ENCODE data around the gene RAPGEF2.
"Not testable (repeated sequence)": the region's sequence is repeated elsewhere in the genome, so short reads cannot be mapped to it uniquely, and the experiment has no call there.

Gene RAPGEF2

GRCh38 chr4:159102622-159103383, at the start of gene RAPGEF2:
RAPGEF2 (plus strand) TSS chr4:159103079; CDS start chr4:159104163, 1,084 bp downstream.
- peak; percentile 85 for DNase-seq

DNA sequence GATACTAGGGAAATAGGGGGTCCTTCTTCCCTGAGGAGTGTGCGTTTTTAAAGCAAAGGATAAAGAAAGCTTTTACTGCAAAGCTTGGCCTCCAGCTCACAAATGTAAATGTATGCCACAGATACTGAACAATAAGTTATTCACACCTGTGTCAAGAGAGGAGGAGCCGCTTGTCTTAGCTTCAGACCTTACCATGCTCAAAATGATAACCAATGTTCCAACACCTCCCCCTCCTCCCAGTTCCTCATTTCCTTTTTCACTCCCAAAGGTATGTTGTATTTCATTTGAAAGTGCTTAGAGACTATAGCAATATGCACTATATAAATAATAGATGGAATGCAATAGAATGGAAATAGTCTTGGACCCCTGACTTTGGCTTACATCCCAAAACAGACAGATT, 47.0 kb upstream of the RAPGEF2 start:
- DNase-seq = no peak

DNA sequence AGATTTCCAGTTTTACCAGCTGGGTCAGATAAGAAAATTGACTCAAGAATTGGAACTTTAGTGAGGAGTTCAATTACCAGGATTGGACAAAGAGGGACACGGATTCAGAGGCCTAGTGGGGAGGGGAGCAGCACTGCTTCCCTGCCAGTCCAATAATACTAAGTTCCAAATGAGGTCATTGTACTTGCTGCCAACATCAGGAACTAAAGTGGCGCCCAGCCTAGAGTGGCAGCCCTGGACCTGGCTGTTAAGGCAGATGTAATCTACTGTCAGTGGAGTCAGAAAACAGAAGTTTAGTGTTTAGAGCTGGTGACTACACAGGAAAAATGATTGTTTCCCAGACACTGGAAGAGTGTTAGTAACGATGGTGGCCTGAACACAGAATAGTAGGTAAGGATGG, 42.7 kb upstream of the RAPGEF2 start:
- no peak for DNase-seq

DNA sequence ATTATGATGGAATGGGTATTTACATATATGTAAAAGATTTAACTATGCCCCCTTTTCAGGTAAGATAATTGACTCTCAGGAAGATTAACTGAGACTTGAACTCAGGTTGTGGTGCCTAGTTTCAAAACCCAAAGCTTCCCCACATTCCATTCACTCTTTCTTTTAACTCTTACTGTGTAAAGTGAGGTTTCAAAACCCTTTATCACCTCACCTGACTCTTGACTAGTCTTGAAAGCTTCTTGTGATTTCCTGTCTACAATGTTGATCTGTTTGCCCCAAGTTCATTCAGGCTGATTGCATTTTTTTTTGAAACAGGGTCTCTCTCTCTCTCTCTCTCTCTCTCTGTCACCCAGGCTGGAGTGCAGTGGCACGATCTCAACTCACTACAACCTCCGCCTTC, 40.5 kb upstream of the RAPGEF2 start:
- DNase-seq = no peak

DNA sequence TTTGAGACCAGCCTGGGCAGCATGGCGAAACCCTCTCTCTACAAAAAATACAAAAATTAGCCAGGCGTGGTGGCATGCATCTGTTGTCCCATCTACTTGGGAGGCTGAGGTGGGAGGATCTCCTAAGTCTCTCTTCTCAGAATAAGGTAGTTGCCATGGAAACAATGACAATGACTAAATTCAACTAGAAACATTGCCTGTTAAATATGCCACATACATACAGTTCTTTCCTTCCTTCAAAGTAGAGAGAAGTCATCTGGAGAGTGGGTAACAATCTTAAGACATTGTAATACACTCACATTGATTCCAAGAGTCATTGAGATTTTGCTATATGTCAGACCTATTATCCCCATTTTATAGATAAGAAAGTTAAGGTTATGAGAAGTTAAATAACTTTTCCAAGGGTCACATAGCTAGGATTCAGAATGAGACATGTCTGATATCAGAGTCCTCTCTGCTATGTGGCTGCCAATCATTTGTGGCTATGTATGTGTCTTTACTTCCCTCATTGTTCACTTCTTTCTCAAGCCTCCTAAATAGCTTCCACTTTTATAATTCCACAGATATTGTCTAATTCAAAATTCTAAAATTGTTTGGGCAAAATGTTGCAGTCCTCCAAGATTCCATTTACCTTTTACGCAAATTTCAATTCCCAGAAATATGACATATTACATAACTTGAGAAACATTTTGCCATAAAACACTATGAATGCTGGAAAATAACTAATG, 37.2 kb upstream of the RAPGEF2 start:
- no peak for DNase-seq

DNA sequence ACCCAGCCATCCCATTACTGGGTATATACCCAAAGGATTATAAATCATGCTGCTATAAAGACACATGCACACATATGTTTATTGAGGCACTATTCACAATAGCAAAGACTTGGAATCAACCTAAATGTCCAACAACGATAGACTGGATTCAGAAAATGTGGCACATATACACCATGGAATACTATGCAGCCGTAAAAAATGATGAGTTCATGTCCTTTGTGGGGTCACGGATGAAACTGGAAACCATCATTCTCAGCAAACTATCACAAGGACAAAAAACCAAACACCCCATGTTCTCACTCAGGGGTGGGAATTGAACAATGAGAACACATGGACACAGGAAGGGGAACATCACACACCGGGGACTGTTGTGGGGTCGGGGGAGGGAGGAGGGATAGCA, 34.7 kb upstream of the RAPGEF2 start:
- not testable (repeated sequence) for DNase-seq

DNA sequence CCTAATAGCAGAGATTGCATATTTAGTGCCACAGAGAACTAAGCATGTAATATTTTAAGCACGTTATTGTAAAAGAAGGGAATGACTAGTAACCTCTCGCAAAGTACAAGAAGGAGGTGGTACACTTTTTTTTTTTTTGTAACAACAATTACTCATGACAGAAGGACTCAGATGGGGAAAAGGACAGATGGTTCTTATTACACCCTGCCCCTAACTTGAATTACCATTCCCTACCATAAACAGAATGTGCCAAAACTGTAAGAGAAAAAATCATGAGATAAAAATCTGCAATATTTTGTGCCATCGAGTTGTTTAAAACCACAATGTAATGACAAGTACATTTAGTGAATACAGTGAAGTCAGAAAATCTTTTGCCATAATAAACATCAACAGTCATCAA, 33.0 kb upstream of the RAPGEF2 start:
- no peak for DNase-seq

GRCh38 chr4:159070742-159071141, 32.1 kb upstream of the RAPGEF2 start:
- no peak for DNase-seq

DNA sequence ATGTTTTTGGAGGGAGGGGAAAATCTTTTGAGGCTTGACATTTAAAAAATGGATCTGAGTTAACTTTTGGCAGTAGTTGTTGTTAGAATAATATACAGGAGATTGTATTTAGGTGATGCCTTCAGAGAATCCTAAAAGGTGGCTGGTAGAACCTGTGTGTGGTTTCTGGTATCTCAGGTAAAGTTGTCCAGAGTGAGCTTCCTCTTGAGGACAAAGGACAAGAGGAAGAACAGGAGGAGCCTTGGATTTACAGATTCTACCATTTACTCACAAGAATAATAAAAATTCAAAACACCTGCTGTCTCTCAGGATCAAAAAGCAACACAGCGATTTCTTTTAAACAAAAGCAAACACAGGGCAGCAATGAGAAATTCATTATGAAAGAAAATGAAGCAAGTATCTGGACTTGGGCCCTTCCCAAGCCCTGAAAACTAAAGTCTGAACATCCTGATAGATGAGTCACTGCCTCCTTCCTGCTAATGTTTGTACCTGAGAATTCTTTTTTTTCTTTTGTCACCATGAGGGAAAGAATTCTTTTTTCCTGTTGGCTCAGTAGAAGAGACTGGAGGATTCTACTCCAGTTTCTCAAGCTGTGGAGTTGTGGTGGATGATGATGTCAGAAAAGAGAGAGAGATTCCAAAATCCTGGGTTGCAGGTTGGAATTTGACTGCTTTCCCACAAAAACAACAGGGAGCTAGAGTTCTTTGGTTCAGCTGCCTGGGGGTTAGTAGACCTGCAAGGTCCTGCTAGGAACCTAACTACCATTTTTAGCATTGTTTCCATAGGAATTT, 31.5 kb upstream of the RAPGEF2 start:
- DNase-seq = no peak

DNA sequence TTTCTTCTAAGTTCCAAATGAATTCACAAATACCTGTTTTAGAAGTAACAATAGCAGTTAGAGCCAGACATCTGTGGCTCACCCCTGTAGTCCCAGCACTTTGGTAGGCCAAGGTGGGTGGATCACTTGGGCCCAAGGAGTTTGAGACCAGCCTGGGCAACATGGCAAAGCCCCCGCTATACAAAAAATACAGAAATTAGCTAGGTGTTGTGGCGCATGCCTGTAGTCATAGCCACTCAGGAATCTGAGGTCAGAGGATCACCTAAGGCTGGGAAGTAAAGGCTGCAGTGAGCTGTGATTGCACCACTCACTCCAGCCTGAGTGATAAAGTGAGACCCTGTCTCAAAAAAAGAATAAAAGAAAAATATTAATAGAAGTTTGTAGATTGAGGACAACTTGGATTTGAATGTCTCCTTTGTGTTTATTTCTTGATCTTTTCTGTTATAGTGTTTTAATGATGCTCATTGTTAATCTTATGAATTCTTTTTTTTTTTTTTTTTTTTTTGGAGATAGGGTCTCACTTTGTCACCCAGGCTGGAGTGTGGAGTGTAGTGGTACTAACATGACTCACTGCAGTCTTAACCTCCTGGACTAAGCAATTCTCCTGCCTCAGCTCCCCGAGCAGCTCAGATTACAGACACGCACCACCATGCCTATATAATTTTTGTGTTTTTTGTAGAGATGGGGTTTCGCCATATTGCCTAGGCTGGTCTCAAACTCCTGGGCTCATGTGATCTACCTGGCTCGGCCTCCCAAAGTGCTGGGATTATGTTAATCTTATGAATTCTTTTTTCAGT, 30.7 kb upstream of the RAPGEF2 start:
- DNase-seq = no peak

- DNase-seq = no peak
Measured at GRCh38 chr4:159075531-159075932, 27.3 kb upstream of the RAPGEF2 start.

DNA sequence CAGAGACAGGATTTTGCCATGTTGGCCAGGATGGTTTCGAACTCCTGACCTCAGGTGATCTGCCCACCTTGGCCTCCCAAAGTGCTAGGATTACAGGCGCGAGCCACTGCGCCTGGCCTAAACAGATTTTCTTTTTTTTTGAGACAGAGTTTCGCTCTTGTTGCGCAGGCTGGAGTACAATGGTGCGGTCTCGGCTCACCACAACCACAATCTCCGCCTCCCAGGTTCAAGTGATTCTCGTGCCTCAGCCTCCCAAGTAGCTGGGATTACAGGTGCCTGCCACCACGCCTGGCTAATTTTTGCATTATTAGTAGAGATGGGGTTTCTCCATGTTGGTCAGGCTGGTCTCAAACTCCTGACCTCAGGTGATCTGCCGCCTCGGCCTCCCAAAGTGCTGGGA, 25.9 kb upstream of the RAPGEF2 start:
- DNase-seq = not testable (repeated sequence)

GRCh38 chr4:159077702-159078495, 25.0 kb upstream of the RAPGEF2 start:
- DNase-seq = no peak

DNA sequence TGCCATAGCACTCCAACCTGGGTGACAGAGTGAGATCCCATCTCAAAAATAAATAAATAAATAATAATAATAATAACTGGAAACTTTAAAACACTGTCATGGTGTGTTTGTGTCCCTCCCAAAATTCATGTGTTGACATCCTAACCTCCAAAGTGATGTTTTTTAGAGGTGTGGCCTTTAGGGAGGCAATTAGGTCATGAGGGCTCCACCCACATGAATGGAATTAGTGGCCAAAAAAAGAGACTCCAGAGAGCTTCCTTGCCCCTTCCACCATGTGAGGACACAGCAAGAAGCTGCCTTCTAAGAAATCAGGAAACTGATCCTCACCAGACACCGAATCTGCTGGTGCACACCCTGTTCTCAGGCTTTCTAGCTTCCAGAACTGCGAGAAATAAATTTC, 23.8 kb upstream of the RAPGEF2 start:
- no peak for DNase-seq

DNA sequence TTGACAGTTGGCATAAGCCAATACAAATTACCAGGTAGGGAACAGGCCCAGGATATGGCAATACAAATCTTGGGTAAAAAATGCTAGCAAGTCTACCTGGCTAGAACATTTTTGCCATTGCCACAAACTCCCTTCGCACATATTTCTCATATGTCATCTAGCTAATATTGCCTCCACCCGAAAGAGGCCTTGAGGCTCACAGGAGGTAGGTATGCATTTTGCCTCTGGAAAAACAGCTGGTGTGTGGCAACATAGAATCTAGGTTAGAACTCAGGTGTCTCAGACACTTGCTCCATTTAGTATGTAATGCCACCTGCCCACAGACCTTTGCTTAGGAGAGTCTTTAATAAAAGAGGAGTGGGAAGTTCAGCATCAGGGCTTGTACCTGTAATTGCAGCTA, 16.3 kb upstream of the RAPGEF2 start:
- DNase-seq = no peak

DNA sequence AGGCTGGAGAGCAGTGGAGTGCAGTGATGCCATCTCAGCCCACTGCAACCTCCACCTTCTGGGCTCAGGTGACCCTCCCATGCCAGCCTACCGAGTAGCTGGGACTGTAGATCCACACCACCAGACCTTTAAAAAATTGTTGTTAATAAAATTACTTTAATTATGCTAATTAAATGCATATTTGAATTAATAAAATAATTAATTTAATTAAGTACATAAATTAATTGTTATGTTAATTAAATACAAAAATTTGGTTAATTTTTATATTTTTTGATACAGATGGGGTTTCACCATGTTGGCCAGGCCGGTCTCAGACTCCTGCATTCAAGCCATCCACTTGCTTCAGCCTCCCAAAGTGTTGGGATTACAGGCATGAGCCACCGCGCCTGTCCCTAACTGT, 12.6 kb upstream of the RAPGEF2 start:
- no peak for DNase-seq

GRCh38 chr4:159094156-159094555, 8.7 kb upstream of the RAPGEF2 start:
- DNase-seq = not testable (repeated sequence)

GRCh38 chr4:159096434-159096833, 6.4 kb upstream of the RAPGEF2 start:
- no peak for DNase-seq

GRCh38 chr4:159097144-159097543, 5.7 kb upstream of the RAPGEF2 start:
- no peak for DNase-seq

DNA sequence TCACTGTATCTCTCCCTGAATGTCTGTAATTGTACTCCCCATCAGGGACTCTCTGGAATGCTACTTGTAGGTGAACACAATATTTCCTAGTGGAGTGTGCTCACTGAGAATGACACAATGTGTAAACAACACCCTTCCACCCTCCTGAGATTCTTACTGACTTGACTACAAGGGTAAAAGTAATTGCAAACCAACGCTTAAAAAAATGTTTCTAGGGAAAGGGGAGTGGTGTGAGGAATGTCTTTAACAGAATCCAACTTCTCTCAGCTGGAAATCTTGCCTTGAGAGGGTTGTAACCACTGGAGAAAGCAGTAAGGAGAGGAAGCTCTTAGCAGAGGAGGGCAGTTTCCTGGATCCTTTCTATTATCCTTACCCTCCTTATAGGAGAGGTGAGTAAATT, 5.1 kb upstream of the RAPGEF2 start:
- DNase-seq = no peak

DNA sequence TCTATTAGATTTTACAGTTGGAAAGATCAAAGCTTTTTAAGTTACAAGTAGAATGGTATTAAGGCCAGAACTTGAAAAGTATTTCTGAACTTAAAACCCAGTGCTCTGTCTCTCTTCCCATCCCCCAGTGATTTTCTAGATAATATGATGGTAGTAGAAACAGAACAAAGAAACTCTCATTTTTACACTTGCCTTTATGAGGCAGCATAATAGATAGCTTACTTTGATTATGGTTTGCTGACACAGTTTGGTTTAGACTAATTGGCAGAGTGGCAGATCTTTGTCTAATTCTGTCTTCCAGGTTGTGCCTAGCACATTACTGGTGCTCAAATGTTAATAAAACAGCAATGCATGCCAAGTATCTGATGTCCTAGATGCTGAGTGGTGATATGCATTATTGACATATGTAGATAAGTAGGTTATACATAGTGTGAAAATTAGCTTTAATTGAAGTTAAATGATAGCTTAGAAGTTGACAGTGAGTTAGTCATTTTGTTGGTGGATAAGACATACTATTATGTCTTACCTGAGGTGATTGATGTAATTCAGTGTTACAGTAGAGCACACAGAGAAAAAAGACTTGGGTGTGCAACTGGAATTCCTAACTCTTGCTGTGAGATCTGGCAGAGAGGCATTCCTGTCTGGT, 4.3 kb upstream of the RAPGEF2 start:
- DNase-seq = no peak

All from stimulated activated CD4-positive, alpha-beta T cell treated with anti-CD3 and anti-CD28 coated beads, Interleukin-4, amount 100 ng/mL, for 1 hour (primary cell).